NOMO-1 treated with DMSO at 0.1 percent for 48 hours (cell line): ENCODE measurements around the gene BTG4.

ENCODE experiments used
- DNase-seq: peaks from one replicate; lab custom pipeline; 2025; ENCODE audit not compliant: unreplicated experiment; lab: John Stamatoyannopoulos, UW

Gene BTG4

DNA sequence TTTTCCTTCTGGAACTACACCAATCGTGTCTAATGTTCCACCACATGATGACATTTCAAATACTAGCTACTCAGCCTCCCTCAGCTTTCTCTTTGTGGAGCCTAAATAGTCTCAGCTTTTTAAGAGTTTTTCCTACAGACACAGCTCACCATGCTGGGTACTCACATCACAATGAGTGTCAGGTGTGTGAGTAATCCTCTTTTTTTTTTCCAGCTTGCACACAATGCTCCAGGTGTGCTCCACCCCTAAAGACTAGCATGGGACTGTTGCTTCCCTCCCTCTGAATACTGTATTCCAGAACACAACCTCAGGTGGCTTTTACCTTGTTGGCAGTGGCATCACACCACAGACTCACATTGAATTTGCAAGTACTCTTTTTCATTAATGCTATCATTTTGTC, 11.7 kb downstream of the BTG4 start:
- DNase-seq: no peak

DNA sequence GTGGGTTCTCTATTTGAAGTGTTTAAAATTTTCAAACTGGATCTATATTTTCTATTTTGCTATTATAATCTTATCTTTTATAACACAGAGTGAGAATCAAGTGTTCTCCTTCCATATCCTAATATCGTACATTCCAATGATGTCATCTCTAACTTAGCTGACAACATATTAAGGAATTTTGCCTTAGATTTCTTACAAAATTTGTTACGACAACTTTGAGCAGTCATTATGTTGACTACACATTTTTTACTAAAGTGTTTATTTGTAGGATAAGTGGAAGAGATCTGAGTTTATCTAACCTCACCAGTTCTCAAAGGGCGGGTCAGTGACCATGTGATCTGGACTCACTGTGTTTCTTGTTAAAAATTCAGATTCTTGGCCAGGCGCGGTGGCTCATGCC, 12.7 kb downstream of the BTG4 start:
- DNase-seq: no peak

DNA sequence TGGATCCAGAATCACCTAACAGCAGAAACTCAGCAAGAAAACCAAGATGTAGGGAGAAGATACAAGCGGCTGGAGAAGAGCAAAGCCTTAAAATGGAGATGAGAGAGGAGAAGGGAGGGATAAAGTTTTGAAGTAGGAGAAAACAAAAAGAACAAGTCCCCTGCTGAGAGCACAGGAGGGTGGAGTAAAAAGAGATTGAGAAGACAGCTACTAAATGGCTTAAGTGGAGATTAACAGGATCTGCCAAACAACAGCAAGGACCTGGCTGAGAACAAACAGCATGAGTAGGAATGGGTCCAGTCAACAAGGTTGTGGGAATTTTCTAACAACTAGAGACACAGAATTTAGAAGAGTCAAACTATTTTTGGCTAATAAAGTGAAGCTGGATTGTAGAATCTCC, 18.1 kb downstream of the BTG4 start:
- no peak for DNase-seq

DNA sequence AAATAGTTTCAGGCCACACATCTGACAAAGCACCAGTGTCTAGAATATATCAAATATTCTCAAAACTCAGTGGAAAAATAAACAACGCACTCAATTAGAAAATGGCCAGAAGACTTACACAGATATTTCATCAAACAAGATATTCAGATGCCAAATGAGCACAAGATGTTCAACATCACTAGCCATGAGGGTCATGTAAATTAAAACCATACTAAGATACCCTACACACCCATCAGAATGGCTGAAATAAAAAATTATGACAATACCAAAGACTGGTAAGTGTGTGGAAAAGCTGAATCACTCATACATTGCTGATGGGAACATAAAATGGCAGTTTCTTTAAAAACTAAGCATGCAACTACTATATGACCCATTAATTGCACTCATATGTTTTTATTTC, 21.7 kb downstream of the BTG4 start:
- DNase-seq: no peak

DNA sequence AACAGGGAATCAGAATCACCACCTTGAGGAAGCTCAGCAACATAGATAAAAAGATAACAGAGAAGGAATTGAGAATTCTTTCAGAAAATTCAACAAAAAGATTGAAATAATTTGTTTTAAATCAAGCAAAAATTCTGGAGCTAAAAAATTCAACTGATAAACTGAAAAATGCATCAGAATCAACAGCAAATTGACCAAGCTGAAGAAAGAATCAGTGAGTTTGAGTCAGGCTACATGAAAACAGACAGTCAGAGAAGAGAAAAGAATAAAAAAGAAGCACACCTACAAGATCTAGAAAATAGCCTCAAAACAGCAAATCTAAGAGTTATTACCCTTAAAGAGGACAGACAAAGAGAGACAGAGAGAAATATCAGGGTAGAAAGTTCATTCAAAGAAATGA, 28.8 kb downstream of the BTG4 start:
- no peak for DNase-seq

DNA sequence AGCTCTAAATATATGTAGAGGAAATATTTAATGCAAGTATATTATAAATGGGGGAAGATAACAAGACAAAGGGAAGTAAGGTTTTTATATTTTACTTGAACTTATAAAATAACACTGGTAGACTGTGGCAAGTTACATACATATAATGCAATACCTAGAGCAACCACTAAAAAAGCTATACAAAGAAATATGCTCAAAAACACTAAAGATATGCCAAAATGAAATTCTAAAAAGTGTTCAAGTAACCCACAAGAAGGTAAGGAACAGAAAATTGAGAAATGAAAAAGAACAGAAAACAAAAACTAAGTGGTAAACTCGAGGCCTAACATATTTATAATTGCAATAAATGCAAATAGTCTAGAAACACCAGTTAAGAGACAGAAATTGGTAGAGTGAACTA, 32.5 kb downstream of the BTG4 start:
- DNase-seq: no peak

DNA sequence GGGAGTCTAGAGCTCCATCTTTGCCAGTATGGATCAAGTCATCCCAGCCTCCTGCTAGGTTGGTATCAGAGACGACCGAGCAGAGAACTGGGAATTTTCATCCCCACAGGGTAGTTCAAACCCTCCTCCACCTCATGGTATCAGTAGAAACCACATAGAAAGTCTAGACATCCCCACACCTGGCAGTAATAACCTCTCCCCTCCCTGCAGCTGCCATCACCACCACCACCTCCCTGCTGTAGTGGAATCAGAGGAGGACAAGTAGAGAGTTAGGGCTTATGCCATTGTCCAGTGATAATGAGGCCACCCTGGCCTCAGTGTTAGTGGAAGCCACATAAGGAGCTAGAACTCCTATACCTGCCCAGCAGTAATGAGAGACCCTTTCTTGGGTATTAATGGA, 34.3 kb downstream of the BTG4 start:
- no peak for DNase-seq

DNA sequence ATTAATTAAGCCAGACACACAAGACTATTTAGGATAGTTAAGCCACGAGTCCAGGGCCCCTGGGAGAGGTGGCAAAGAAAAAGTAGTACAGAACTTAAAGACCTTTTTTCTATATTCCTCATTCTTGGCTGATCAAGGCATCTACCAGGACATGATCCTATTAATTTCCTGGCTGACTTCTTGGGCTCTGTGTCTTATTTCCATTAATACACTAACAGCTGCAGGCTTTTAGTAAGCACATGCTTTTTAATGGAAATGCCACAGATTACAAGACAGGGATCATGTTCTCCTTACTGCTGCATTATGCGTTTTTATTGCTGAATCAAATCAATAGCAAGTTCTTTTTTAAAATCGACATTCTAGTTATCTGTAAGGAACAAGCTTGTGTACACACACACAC, 35.2 kb downstream of the BTG4 start:
- no peak for DNase-seq

DNA sequence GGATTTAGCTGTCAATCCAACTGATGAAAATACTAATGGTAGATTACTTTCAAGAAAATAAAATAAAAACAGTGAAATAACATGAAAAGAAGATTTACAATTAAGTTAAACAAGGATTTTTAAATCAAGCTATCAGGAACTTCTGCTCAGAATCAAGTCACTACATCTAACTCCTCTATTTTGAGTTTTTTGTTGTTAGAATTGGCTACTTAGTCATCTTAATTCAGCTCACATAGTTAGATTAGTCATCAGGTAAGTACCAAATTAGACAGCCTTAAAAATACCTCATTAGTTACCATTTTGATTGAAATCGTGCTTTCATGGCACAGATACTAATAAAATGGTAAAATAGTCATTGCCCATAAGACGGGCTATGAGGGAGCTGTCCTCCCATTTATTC, 35.8 kb downstream of the BTG4 start:
- no peak for DNase-seq

DNA sequence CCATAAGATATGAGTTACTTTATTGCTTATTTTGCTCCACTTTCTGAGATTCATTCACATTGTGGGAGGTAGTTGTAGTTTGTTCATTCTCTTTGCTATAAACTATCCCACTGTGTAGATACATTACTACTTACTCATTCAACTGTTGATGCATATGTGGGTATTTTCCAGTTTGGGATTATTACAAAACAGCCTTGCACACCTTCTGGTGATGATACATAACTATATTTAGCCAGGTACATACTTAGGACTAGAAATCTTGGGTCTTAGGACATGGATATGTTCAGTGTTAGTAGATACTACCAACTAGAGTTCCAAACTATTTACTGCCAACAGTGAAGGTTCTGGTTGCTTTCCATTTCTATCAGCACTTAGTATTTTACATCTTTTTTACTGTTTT, 37.8 kb downstream of the BTG4 start:
- no peak for DNase-seq

DNA sequence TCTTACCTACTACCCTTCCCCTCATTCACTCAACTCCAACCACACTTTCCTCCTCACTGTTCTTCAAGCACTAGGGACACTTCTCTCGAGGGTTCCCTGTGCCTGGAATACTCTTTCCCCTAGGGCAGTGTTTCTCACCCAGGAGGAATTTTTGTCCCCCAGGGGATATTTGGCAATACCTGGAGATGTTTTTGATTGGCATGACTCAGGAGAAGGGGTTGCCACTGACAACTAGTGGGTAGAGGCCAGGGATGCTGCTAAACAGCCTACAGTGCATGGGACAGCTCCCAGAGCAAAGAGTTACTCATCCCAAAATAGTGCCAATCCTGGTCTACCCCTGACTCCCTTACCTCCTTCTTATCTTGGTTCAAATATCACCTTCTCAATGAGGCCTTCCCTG, 40.0 kb downstream of the BTG4 start:
- no peak for DNase-seq

DNA sequence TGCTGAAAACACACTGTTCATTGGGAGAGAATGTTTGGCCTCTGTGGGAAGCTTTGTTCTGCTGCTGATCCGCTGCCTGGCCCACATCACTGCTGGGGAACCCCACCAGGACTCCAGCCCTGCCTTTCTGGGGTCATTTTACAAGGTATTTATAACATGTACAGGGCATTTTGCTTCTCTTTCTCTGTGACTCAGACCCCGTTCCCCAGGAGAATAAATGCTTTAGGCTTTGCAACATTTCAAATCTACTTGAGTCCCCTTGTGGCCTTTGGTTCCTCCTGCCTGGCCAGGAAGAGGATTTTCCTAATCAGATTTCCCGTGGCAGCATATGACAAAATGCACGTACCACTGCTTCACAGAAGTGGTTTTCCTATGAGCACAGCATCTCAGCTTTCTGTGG, 43.0 kb downstream of the BTG4 start:
- no peak for DNase-seq

DNA sequence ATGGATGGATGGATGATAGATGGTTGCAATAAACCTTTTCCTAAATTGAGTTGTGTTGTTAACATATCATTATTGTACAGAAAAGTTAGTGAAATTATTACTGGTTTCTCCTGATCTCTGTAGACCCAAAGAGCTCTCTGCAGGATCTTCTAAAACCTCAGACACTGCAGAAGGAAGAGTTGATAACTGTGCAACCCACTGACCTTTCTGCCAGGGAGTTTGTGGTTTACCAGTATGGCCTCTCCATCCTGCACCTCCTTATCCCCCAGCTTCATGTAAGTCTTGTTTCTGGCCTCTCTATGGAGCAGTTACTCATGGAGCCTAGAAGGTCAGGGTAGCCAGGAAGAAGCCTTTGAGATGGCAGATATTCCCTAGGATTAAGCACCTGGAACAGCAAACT, 45.6 kb downstream of the BTG4 start:
- DNase-seq: no peak

DNA sequence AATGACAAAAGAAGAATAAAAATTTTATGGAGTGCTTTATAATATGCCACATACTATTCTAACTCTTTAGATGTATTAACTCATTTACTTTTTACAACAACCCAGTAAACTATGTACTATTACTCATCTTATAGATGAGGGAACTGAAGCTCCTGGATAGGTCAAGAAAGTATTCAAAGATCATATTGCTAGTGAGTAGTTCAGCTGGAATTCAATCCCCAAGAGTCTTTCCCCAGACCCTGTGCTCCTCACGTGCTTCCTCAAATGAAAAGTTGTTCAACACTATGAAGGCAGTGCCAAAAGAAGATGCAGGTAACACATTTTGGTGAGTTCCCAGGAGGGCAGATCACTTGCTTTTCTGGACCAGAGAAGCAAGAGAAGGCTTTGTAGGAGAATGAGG, 46.8 kb downstream of the BTG4 start:
- no peak for DNase-seq

DNA sequence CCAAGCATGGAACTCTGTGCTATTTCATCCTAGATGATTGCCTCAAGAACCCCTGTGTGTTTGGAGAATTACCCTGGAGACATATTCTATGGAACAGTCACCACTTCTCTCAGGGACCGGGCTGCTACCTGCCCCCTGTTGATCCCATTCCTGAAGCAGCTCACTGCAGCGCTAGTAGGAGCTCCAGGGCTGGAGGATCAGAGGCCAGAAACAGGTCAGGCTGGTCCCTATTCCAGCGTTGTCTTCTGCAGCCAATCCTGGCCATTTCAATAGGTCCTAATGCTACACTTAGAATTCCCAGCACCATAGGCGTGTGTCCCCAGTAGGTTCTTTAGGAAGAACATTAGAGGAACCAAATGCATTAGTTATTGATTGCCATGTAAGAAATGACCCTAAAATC, 48.9 kb downstream of the BTG4 start:
- DNase-seq: no peak

DNA sequence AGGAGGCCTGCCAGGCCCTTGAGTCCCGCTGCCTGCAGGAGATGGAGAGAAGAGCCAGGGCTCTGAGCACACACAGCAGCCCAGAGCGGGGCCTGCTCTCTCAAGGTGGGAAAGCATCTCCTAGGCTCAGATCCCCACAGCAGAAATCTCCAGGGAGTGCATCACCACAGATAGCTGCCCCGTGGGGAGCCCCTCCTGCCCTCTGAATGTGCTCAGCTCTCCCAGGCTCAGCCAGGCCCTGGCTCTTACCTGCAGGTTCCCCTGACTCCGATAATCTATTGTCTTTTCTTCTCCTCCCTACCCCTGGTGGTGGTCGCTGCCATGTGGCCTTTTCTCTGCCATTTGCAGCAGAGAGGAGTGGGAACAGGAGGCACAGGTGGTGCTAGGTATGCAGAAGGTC, 49.9 kb downstream of the BTG4 start:
- DNase-seq: no peak

DNA sequence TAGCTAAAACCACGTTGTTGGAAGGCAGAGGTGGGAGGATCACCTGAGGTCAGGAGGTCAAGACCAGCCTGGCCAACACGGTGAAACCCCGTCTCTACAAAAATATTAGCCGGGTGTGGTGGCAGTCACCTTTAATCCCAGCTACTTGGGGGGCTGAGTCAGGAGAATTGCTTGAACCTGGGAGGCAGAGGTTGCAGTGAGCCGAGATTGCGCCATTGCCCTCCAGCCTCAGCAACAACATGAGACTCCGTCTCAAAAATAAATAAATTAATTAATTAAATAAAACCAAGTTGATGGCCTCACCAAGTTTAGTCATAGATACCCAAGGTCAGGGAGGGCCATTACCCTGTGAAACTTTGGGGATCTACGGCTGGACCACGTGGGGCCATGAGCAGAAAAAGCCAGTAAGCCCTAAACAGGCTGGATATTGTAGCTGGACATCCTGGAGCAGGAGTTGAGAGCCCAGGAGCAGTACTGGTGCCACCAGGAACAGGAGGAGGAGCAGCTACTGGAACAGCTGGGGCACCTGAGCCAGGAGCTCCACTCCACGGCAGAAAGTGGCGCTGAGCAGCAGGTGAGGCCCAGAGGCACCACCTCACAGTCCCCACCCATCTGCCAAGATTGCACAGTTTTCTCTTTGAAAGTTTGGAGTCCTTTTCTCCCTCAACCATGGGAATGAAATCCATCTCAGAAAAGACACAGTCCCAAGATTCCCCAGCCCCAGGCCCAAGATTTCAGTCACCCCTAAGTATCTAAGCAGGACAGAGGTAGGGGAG, 50.5 kb downstream of the BTG4 start:
- no peak for DNase-seq

DNA sequence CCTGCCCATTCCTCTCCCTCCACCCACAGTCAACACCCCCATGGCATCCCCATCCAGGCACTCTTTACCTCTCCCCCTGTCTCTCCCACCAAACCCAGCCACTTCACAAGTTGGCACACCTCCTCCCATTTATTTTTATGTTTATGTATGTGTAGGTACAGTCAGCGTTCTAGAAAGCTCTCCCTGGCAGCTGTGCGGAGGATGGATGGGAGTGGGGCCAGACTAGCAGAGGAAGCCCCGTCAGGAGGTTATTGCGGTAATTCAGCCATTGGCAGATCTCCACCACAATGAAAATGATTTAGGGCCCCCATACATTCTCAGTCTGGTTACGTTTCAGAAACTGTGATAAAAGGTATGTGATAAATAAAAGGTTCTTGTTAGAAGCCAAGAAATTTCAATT, 51.3 kb downstream of the BTG4 start:
- no peak for DNase-seq

DNA sequence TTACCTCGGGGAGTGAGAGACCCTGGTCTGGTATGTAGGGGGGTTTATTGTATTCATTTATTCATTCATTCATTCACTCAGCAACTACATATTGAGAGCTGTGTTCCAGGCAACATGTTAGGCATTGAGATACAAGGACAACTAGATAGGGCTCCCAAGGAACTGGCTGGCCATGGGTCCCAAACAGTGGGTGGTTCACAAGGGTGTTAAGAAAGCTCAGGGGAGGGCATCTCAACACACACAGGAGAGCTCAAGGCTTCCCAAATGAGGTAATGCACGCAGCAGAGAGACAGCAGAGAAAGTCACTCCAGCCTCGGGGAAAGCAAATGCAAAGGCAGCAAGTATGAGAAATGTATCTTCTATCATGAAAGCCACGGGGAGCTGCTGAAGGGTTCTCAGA, 51.8 kb downstream of the BTG4 start:
- no peak for DNase-seq

DNA sequence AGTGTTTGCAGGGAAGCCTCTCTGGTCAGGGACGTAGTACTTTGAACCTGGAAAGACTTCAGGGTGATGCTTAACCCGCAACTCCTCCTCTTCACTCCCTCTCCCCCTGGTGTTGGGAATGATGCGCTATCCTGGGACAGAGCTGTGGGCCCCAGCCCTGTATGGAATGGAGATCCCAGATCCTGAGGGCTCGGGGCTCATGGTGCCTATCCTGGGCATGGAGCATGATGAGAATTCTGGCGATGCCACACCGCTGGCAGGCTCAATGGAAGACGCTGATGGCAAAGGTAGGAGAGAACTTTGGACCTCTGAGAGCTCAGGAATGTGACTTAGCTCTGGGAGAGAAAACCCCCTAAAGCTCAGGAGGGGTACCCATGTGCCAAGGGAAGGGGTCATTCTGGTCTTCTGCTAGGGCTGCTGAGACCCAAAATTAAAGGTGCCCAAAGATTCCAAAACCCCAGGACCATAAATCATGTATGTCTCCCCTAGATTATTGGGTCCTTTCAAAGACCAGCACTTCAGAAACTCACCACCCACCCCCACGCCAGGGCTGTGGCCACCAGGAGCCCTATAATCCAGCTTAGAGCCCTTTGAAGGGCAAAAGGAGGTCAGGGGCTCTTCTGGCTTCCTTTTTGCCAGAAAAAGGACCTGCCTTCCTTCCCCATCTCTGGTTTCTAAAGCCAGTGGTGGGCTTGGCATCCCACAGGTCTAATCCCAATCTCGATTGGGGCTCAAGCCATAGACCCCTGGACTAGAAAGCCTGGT, 52.5 kb downstream of the BTG4 start:
- DNase-seq: no peak

DNA sequence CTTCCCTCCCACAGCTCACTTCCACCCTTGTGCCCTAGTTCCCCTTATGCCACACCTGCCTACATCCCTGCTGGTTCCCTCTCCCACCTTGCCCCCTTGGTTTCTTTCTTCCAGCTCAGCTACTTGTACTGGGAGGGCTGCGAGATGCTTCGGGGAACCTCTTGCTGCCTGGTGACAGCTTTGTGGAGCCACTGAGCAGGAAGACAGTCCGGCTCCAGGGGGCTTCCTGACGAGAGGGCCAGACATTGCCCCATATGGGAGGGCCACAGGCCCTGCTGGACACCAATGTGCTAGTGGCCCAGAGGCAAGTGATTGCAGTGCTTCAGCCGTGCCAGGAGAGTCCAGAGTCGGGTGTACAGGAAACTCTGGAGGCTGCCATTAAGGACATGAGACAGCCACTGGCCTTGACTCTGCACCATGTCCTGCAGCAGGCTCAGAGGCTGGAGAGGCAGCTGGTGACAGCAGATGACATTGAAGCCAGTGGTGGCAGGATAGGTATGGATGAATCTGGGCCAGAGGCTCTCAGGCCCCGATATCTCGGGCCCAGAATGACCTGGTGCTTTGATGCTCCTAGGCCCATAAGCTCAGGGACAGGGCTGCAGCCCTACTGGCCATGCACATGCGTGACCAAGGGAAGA, 54.3 kb downstream of the BTG4 start:
- no peak for DNase-seq
